Liver (tissue), 3 donors: ENCODE data around the gene TDRD7.

Experiments
- EGR1 ChIP-seq, 2 donors: IDR thresholded peaks; 2 replicates each; pipeline ENCODE4 v1.6.1; 2016 to 2018; ENCODE audit warnings: antibody characterized with exemption in 2 of 2, low read depth in 2 of 2
- RAD21 ChIP-seq, 2 donors: IDR thresholded peaks; 2 replicates each; pipeline ENCODE4 v1.6.1; 2016; ENCODE audit warnings: antibody characterized with exemption in 2 of 2, mild to moderate bottlenecking in 2 of 2
- SP1 ChIP-seq: IDR thresholded peaks from 2 replicates; pipeline ENCODE4 v1.6.1; 2018; ENCODE audit warnings: antibody characterized with exemption, mild to moderate bottlenecking
- TAF1 ChIP-seq: conservative IDR thresholded peaks from 2 replicates; pipeline ENCODE4 v1.6.1; 2016; ENCODE audit warnings: antibody characterized with exemption, mild to moderate bottlenecking
- YY1 ChIP-seq: IDR thresholded peaks from 2 replicates; pipeline ENCODE4 v1.6.1; 2016; ENCODE audit warnings: antibody characterized with exemption, mild to moderate bottlenecking
- TF ChIP-seq, protein P1 (sequence below): fragments of 150-350 bp; IDR thresholded peaks from 2 replicates; pipeline ENCODE4 v1.5.1; 2017; ENCODE audit warnings: improper control_type of control experiment, low read depth, low read length; ENCODE audit not compliant: missing input control
- TF ChIP-seq, protein P2 (sequence below): IDR thresholded peaks from 2 replicates; pipeline ENCODE4 v1.6.1; 2016; ENCODE audit warnings: antibody characterized with exemption
- donor health status: healthy.
- donor health status: healthy.

DNA sequence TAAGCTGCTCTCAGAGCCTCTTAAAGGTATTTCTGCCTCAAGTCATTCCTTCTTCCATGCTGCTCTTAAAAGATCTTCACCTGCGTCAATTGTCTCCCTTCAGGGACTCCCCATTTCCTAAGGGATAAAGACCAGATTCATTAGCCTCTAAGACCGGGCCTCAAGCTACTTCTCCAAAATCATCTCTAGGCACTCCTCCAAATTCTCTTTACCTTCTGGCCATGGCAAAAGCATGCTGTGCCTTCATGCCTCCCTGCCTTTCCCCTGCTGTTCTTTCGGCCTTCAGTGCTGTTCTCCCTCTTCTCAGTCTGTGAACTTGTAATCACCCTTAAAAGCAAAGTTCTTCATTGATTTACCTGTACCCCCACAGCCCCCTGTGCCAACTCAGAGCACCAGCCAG is 93.9 kb downstream of the TDRD7 start:
- TF ChIP-seq RAD21 (IDR thresholded peaks at IDR 0.05) = no peak
- TF ChIP-seq, protein P1, sequence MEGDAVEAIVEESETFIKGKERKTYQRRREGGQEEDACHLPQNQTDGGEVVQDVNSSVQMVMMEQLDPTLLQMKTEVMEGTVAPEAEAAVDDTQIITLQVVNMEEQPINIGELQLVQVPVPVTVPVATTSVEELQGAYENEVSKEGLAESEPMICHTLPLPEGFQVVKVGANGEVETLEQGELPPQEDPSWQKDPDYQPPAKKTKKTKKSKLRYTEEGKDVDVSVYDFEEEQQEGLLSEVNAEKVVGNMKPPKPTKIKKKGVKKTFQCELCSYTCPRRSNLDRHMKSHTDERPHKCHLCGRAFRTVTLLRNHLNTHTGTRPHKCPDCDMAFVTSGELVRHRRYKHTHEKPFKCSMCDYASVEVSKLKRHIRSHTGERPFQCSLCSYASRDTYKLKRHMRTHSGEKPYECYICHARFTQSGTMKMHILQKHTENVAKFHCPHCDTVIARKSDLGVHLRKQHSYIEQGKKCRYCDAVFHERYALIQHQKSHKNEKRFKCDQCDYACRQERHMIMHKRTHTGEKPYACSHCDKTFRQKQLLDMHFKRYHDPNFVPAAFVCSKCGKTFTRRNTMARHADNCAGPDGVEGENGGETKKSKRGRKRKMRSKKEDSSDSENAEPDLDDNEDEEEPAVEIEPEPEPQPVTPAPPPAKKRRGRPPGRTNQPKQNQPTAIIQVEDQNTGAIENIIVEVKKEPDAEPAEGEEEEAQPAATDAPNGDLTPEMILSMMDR = no peak
- no peak for TF ChIP-seq TAF1
- TF ChIP-seq, protein P2, sequence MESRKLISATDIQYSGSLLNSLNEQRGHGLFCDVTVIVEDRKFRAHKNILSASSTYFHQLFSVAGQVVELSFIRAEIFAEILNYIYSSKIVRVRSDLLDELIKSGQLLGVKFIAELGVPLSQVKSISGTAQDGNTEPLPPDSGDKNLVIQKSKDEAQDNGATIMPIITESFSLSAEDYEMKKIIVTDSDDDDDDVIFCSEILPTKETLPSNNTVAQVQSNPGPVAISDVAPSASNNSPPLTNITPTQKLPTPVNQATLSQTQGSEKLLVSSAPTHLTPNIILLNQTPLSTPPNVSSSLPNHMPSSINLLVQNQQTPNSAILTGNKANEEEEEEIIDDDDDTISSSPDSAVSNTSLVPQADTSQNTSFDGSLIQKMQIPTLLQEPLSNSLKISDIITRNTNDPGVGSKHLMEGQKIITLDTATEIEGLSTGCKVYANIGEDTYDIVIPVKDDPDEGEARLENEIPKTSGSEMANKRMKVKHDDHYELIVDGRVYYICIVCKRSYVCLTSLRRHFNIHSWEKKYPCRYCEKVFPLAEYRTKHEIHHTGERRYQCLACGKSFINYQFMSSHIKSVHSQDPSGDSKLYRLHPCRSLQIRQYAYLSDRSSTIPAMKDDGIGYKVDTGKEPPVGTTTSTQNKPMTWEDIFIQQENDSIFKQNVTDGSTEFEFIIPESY = no peak
- no peak for TF ChIP-seq EGR1 (IDR thresholded peaks at IDR 0.05; ENCODE audit: low read depth in 2 of 2)
- TF ChIP-seq YY1 = no peak
- TF ChIP-seq SP1 = no peak
